Esophagus squamous epithelium (tissue), 4 donors: ENCODE data around the gene ARHGEF11.

Source experiments
- POLR2A ChIP-seq, 4 donors: fragments of 450-650 bp; IDR thresholded peaks; one replicate each; pipeline ENCODE4 v1.6.1; 2017; ENCODE audit warnings: antibody characterized with exemption in 4 of 4, mild to moderate bottlenecking in 4 of 4, moderate library complexity in 3 of 4
- TF ChIP-seq, protein P1 (sequence below), 6 experiments: fragments of 450-650 bp in 4 of 6; fragments of 200-600 bp in 2 of 6; sonication (generic) in 2 of 6; IDR thresholded peaks; one replicate each; pipeline ENCODE4 v1.5.1; 2016 to 2019; ENCODE audit warnings: antibody characterized with exemption in 6 of 6, mild to moderate bottlenecking in 4 of 6, moderate library complexity in 4 of 6

DNA sequence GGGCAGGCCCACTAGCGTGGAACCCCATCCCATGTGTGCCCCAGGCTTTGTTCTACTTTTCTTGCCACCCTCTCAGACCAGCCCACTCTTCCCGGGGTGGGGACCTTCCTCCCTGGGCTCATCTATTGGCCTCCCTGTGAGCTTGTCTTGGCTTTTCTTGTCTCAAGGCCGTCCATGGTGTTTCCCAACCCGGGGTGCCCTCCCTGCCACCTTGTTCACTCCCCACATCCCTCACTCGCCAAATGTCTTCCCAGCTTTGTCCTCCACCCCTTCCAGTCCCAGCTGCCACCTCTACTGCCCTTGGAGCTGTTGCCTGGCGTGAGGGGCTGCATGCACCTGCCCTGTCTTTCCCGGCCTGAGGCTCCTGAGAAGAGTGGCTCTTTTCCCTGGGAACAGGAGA, 106.7 kb downstream of the ARHGEF11 start:
- no peak for TF ChIP-seq POLR2A (IDR thresholded peaks at IDR 0.05)
- TF ChIP-seq, protein P1, sequence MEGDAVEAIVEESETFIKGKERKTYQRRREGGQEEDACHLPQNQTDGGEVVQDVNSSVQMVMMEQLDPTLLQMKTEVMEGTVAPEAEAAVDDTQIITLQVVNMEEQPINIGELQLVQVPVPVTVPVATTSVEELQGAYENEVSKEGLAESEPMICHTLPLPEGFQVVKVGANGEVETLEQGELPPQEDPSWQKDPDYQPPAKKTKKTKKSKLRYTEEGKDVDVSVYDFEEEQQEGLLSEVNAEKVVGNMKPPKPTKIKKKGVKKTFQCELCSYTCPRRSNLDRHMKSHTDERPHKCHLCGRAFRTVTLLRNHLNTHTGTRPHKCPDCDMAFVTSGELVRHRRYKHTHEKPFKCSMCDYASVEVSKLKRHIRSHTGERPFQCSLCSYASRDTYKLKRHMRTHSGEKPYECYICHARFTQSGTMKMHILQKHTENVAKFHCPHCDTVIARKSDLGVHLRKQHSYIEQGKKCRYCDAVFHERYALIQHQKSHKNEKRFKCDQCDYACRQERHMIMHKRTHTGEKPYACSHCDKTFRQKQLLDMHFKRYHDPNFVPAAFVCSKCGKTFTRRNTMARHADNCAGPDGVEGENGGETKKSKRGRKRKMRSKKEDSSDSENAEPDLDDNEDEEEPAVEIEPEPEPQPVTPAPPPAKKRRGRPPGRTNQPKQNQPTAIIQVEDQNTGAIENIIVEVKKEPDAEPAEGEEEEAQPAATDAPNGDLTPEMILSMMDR (IDR thresholded peaks at IDR 0.05), result no peak
